ENCODE results near the gene UTF1.

DNA sequence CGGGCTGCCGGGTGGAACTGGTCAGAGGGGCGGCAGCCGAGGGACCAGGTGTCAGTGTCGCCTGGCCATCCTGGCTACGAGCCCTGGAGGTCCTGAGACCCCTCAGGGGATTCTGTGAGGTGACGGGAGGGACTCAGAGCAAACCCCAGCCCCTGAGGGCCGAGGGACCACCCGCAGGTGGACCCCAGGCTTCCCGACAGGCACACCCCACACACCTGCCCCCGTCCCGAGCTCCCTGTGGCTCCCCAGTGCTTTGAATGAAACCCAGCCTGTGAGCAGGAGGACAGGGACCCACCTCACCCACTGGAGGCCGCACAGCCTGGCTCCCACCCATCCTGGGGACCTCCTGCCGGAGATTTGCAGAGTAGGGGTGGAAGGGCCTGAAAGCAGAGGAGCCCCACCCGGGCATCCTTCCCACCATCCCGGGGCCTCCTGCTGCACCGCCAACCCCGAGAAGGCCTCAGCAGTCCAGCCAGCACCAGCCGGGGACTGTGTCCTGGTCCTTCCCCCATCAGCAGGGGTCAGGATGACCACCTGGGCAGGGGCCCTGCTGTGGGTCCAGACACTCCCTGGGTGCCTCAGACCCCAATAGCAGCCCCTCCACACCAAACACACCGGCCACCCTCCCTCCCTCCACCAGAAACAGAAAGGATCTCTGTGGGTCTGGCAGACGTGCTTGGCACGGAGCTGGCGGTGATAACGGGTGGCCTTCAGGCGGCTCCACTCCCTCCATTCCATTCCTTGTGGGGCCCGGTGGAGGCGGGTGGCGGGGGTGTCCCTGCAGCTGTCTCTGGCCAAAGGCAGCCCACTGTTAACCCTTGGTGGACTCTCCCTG is 21.6 kb downstream of the UTF1 start:
- TF ChIP-seq, protein P1, sequence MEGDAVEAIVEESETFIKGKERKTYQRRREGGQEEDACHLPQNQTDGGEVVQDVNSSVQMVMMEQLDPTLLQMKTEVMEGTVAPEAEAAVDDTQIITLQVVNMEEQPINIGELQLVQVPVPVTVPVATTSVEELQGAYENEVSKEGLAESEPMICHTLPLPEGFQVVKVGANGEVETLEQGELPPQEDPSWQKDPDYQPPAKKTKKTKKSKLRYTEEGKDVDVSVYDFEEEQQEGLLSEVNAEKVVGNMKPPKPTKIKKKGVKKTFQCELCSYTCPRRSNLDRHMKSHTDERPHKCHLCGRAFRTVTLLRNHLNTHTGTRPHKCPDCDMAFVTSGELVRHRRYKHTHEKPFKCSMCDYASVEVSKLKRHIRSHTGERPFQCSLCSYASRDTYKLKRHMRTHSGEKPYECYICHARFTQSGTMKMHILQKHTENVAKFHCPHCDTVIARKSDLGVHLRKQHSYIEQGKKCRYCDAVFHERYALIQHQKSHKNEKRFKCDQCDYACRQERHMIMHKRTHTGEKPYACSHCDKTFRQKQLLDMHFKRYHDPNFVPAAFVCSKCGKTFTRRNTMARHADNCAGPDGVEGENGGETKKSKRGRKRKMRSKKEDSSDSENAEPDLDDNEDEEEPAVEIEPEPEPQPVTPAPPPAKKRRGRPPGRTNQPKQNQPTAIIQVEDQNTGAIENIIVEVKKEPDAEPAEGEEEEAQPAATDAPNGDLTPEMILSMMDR (IDR thresholded peaks at IDR 0.05): no peak
- TF ChIP-seq POLR2A (IDR thresholded peaks at IDR 0.05): no peak
- no peak for TF ChIP-seq EP300 (IDR thresholded peaks at IDR 0.05)
- TF ChIP-seq POLR2AphosphoS5 (IDR thresholded peaks at IDR 0.05): no peak
